Neural crest cell (in vitro differentiated cells): ENCODE data around the gene ROCK2. TPM values are rescaled to one million over a fixed set of nuclear protein-coding genes. Genes with fewer than 3 reads are reported as not detected.
A peak's percentile ranks its signal among the peaks of the same experiment; 100 is the strongest.

Source experiments
- DNase-seq: peaks from one replicate; pipeline ENCODE4 v3.0.0; 2021; ENCODE audit warnings: low read depth, mixed read lengths, low spot score
- H3K27ac Mint-ChIP-seq: one replicate; pipeline ENCODE4 v1.8.0; 2021; ENCODE audit warnings: mild to moderate bottlenecking, mixed read lengths; ENCODE audit not compliant: unreplicated experiment
- H3K27me3 Mint-ChIP-seq: 2 replicates; pipeline ENCODE4 v1.8.0; 2021; ENCODE audit warnings: low read depth, mild to moderate bottlenecking, mixed read lengths
- H3K36me3 Mint-ChIP-seq: 2 replicates; pipeline ENCODE4 v1.8.0; 2021; ENCODE audit warnings: low read depth, mild to moderate bottlenecking, mixed read lengths
- H3K4me1 Mint-ChIP-seq: 2 replicates; pipeline ENCODE4 v1.8.0; 2021; ENCODE audit warnings: mixed read lengths
- H3K4me3 Mint-ChIP-seq: one replicate; pipeline ENCODE4 v1.8.0; 2021; ENCODE audit warnings: mild to moderate bottlenecking, mixed read lengths
- H3K9me3 Mint-ChIP-seq: 2 replicates; pipeline ENCODE4 v1.8.0; 2021; ENCODE audit warnings: mixed read lengths
- total RNA-seq: library from RNA; stranded (reverse); gene quantifications from 2 replicates; pipeline ENCODE4 v1.2.1, GENCODE V29; 2021
- TF ChIP-seq, protein P1 (sequence below): fragments of 200-600 bp; sonication (generic); conservative IDR thresholded peaks from 2 replicates; pipeline ENCODE4 v1.5.0; 2021; ENCODE audit warnings: antibody characterized with exemption, mild to moderate bottlenecking

ROCK2 gene
- total RNA-seq, 1 donor from 2014 or later, result 47.2 TPM

DNA sequence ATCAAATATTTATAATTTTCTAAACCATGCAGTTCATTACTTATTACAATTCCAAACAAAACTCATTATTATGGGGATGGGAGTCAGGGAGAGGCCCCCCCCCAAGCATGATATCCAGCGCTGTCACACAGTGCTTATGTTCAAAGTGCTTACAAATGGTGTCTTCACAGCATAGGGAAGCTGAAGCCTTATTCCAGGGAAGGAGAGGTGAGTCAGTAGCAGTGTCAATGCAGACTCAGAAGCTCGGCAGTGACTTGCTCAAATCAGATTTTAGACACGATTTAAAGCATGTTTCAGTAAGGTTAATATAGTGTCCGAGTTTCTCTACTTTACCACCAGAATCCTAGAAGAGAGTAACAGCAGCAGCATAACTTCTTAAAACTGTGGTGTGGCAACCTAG lies 164.5 kb downstream of the ROCK2 start:
- no peaks in the 10 kb centered on the region for H3K9me3 Mint-ChIP-seq
- peaks cover 11% of the 10 kb centered on the region for H3K4me1 Mint-ChIP-seq
- no peak for DNase-seq
- no peak overlapping the region for H3K4me3 Mint-ChIP-seq
- H3K36me3 Mint-ChIP-seq, result peaks cover 7% of the 10 kb centered on the region
- no peak overlapping the region for H3K27ac Mint-ChIP-seq
- TF ChIP-seq, protein P1, sequence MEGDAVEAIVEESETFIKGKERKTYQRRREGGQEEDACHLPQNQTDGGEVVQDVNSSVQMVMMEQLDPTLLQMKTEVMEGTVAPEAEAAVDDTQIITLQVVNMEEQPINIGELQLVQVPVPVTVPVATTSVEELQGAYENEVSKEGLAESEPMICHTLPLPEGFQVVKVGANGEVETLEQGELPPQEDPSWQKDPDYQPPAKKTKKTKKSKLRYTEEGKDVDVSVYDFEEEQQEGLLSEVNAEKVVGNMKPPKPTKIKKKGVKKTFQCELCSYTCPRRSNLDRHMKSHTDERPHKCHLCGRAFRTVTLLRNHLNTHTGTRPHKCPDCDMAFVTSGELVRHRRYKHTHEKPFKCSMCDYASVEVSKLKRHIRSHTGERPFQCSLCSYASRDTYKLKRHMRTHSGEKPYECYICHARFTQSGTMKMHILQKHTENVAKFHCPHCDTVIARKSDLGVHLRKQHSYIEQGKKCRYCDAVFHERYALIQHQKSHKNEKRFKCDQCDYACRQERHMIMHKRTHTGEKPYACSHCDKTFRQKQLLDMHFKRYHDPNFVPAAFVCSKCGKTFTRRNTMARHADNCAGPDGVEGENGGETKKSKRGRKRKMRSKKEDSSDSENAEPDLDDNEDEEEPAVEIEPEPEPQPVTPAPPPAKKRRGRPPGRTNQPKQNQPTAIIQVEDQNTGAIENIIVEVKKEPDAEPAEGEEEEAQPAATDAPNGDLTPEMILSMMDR, result no peak
- no peaks in the 10 kb centered on the region for H3K27me3 Mint-ChIP-seq

DNA sequence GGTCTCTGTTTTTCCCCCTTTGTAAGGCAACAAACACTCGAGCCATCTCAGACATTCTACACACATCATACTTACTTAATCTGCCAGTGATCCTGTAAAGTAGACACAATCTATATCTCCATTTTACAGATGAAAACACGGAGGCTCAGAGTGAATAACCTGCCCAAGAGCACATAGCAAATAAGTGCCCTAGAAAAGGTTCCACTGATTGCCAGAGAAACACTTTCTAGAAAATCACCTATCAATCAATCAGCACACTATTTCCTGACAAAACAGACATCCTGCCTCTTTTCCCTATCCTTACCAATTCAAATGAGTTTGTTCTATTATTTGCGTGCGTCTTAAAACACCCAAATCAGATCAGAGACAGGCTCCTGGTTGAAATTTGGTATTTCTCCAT lies 165.2 kb downstream of the ROCK2 start:
- H3K4me3 Mint-ChIP-seq, result no peak overlapping the region
- no peak for DNase-seq
- no peaks in the 10 kb centered on the region for H3K9me3 Mint-ChIP-seq
- peaks cover 12% of the 10 kb centered on the region for H3K4me1 Mint-ChIP-seq
- H3K36me3 Mint-ChIP-seq, result peaks cover 4% of the 10 kb centered on the region
- H3K27ac Mint-ChIP-seq, result no peak overlapping the region
- no peaks in the 10 kb centered on the region for H3K27me3 Mint-ChIP-seq
- TF ChIP-seq, protein P1, result no peak

DNA sequence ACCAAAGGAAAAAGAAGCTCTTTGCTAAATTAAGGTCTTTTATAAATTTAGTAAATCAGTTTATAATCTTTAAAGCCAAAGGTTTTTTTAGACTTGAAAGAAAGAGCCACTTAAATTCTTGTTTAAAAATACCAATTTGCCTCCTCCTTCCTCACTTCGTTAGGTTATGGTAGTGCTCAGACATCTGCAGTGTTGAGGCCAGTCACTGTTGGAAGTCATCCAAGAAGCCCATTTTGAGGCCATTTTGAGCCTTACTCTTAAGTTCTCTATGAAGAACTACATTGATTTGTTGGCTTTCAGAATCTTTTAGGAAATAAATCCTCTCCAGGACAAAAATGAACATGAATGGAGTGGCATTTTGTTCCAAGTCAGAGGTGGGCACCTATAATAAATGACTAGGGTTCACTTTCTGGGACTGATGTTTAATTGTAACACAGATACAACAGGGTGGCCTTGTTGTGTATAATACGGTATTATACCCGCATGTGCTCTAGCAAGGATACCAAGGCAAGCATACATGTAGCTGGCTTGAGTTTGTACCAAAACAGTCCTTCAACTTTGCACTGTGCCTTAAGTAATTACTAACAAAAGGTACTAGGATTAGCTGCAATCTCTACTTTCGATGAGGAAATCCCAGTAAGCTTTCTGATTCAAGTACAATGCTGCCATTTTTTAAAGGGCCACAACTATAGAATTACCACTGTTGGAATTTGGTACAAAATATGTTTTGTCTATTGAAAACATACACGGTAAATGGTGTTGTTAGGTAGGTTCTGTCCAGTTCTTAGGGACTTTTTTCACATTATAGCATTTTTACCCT lies 166.4 kb downstream of the ROCK2 start:
- no peak overlapping the region for H3K27ac Mint-ChIP-seq
- H3K36me3 Mint-ChIP-seq, result peaks cover 4% of the 10 kb centered on the region
- peaks cover 12% of the 10 kb centered on the region for H3K4me1 Mint-ChIP-seq
- H3K4me3 Mint-ChIP-seq, result no peak overlapping the region
- no peaks in the 10 kb centered on the region for H3K9me3 Mint-ChIP-seq
- TF ChIP-seq, protein P1, result no peak
- no peak for DNase-seq
- H3K27me3 Mint-ChIP-seq, result no peaks in the 10 kb centered on the region

DNA sequence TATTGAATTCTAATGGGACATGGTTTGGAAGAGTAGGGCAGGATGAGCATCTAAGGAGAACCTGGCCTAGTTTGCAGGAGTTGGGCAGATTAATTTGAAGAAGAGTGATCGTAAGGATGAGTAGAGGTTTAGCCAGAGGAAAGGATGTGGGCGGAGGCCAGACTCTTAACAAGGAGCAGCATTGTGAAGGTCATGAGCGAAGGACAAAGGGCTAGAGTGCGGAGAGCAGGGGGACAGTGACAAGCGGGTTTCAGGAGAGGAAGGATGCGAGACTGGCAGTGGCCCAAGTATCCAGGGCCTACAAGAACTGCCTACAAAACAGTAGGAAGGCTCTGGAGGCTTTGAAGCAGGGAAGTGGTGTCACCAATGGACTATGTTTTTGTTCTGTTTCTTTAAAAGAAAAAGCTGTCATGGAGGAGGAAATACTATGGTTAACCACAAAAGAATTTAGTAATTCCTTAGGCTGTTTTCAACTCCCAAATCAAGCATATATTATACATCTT lies 169.1 kb downstream of the ROCK2 start:
- Mint-ChIP-seq H3K4me3 (no peak overlapping the region), H3K9me3 (no peaks in the 10 kb centered on the region), H3K4me1 (peaks cover 12% of the 10 kb centered on the region), H3K27ac (peak overlapping the region; percentile 6), H3K27me3 (no peaks in the 10 kb centered on the region), H3K36me3 (peaks cover 4% of the 10 kb centered on the region)
- TF ChIP-seq, protein P1, result no peak
- no peak for DNase-seq

DNA sequence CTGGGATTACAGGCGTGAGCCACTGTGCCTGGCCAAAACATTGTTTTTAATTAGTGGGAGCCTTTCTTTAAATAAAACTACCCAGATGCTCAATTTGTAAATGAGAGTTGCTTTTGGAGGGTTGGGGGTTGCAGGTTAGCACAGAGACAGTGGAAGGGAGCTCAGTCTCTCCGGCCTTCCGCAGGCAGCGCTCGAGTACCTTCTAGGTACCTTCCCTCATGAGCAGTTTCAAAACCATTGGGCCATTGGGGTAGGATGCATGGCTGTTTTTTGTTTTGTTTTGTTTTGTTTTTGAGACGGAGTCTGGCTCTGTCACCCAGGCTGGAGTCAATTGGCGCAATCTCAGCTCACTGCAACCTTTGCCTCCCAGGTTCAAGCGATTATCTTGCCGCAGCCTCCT lies 170.2 kb downstream of the ROCK2 start:
- DNase-seq, result no peak
- H3K36me3 Mint-ChIP-seq, result peaks cover 4% of the 10 kb centered on the region
- peak overlapping the region; percentile 12 for H3K27ac Mint-ChIP-seq
- H3K9me3 Mint-ChIP-seq, result no peaks in the 10 kb centered on the region
- no peak overlapping the region for H3K4me3 Mint-ChIP-seq
- TF ChIP-seq, protein P1, result no peak
- H3K27me3 Mint-ChIP-seq, result no peaks in the 10 kb centered on the region
- H3K4me1 Mint-ChIP-seq, result peaks cover 12% of the 10 kb centered on the region
